Left ventricle myocardium superior (tissue), 1 donor: ENCODE data around the gene SCTR. TPM values are rescaled to one million over a fixed set of nuclear protein-coding genes. Genes with fewer than 3 reads are reported as not detected.
A peak's percentile ranks its signal among the peaks of the same experiment; 100 is the strongest.

ENCODE experiments used
- ATAC-seq: fragments of 200-7000 bp; cut with Tn5 transposase; one replicate; pipeline ENCODE4 v1.9.1; 2020; ENCODE audit warnings: mild to moderate bottlenecking, moderate library complexity
- DNase-seq: peaks from one replicate; pipeline ENCODE4 v3.0.0-alpha.2; 2020
- intact Hi-C: fragments of 100-400 bp; cut with micrococcal nuclease; formaldehyde crosslinking; loops from one replicate; pipeline ENCODE4 v1.11.0; 2022
- total RNA-seq: library from RNA; stranded (reverse); fragmentation: NEBNext Ultra II Directional; extraction: Animal tissue kit (Norgen Biotek cat#: 25700); gene quantifications from one replicate; pipeline ENCODE4 v1.2.1, GENCODE V29; 2021
- donor health status: DM: no; HTN: yes; CAD: no; lungs with severe emphysema.

The SCTR gene
- total RNA-seq, 1 donor from 2014 or later = 1.0 TPM

DNA sequence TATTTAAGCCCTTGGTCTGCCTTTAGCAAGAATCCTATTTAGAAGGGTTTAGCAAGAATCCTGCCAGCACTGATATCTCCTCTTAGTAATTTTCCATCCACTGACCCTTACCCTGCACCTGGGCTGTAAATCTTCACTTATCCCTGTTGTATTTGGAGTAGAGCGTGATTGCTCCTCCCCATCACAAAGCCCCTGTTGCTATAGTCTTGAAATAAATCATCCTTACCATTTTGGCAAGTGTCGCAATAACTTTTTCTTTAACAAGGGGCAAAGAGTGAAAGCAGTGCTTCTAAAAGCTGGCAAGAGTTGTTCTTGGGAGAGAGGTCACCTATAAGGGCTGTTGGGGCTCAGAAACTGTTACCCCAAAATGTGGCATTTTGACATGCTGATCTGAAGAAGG is 3.7 kb upstream of the SCTR start:
- intact Hi-C loops = no loop called here

DNA sequence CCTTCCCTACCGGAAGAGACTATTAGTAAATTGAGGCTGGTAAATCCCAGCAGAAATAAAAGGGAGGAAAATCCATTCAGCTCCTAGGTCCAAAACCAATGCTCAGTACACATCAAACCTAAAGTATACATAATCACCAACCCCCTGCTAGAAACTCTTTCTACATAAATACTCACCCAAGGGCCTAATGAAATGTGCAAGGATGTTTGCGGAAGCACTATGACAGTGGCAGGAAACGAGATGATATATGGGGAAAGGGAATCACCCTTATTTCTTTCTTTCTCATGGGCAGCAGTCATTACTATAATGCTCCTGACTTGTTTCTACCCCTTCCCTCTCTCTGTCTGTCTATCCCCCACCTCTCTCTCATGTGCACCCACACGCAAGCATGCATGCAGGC is 1.3 kb upstream of the SCTR start:
- no peak for DNase-seq
- no peak for ATAC-seq
- intact Hi-C loops = no loop called here

More for the DNA sequence above, 3.7 kb upstream of the SCTR start:
- DNase-seq (no peak), ATAC-seq (no peak)

DNA sequence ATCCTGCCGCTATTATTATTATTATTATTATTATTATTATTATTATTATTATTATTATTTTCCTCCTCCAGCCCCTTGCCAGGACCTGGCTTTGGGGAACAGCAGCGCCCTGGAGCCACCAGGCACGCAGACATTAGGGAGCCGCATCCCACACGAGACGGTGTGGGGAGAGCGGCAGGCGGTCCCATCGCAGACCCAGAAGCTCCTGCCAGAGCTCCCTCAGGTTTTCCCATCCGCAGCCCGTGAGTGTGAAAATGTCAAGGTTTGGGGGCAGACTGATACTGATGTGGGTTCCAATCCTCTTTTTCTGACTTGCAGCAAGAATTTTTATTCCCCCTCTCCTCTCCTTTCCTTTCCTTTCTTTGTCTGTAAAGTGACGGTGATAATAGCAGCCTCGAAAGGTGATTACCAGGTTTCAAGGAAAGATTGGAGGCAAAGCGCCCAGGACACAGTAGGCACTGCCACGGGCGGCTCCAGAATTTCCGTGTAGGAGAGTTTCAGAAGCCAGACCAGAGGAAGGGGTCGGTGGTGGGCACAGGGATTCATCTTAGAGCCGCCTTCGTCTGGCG is 816 bp downstream of the SCTR start:
- no peak for ATAC-seq
- intact Hi-C loops = no loop called here
- DNase-seq = no peak

DNA sequence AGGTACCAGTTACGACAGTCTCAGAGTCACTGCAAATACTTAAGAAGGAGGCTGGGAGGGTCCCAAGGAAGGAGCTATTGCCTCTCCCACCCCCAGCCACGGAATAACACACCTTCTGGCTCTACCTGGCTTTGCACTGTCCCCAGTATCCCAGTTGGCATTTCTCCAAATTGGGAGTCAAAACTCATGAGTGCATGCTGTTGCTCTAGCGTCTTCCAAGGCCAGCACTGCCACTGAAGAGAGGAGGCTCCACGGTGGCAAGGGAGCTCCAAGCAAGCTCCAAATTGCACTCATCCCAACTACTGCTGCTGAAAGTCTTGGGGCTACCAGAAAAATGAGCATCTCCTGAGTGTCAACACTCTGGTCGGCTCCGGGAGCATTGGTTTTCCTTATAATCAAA is 1.6 kb downstream of the SCTR start:
- DNase-seq (no peak), ATAC-seq (no peak)
- intact Hi-C loops = no loop called here

DNA sequence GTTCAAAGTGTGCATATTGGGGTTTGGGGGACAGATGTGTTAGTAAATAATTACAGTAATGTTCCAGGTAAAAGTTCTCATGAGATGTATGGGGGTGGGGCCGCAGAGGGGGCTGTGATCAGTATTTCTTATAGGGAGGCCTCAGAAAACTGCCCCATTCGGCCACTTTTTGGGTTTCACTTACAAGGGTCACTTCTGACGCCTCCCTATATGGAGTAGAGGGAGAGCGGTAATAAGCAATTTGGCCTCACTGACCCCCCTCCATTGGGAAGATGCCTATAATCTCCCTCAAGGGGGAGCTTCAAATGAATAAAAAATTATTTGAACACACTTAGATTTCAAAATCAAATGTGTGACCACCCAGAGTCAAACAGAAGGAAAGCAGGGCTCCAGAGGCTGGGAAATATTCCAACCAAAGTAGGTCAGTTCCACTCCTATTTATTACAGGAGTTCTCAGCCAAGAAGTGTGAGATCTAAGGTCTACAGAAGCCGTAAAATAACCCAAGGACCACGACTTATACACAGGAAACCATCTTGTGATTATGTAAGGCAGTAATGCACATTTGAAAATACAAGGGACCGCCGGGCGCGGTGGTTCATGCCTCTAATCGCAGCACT is 2.7 kb downstream of the SCTR start:
- DNase-seq (no peak), ATAC-seq (no peak)
- intact Hi-C loops = no loop called here

DNA sequence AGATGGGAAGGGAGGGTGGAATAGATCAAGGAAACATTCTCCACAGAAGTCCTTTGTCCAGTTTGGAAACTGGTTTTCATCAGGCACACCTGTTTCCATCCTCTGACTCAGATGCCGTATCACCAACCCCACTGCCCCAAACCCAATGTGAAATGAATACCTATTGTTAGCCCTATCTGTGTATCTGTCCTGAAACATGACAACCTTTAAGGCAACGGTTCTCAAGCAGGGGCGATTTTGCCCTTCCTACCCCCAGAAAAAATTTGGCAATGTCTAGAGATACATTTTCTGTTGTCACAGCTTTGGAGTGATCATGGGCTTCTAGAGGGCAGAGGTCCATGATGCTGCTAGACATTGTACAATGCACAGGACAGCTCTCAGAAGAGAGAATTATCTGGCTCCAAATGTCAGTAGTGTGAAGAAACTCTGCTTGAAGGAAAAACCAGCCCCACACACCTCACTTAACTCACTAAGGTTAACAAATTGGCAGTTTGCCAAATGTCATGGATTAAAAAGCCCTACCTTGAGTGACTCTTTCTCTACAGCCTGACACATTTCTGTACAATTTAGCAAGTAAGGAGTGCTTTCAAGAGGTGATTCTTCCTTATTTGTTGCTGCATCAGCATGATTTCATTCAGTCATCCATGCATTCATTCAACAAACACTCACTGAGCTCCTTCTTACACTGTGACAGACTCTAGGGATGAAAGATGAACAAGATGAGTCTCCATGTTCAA is 3.4 kb downstream of the SCTR start:
- no peak for ATAC-seq
- intact Hi-C loops = no loop called here
- no peak for DNase-seq

DNA sequence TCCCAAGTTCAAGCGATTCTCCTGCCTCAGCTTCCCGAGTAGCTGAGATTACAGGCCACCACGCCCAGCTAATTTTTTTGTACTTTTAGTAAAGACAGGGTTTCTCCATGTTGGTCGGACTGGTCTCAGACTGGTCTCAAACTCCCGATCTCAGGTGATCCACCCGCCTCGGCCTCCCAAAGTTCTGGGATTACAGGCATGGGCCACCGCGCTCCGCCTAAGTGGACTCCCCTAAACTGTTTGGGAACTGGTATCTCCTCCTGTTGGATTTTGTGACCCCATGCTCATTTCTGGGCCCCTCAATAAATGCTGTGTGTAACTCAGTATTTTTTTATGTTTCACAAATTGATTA is 5.2 kb downstream of the SCTR start:
- intact Hi-C loops = no loop called here
- DNase-seq = no peak
- no peak for ATAC-seq

DNA sequence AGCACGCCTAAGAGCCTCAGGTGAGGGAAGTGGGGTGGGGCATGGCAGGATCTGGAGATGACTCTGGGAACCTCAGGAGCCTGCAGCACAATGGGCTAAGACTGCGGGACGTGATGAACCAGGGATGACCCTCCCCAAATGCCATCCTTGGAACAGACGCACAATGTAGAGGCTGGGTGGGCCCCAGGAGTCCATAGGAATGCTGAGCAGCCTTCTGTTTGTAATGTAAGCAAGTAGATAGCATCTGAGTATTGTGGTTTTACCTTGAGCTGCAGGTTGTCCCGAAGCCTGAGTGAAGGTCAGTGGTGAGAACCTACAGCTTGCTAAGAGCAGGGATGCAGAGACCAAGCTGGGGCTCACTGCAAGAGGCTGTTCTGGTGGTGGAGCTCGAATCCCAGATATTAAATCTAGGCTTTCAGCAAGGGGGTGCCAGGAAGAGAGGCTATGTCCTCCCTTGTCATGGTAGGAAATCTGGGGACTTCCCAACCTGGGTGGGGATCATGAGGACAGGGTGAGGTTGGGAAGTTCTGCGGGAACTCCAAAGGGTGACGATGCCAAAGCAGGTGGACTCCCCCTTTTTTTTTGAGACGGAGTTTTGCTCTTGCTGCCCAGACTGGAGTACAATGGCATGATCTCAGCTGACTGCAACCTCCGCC is 5.8 kb downstream of the SCTR start:
- ATAC-seq = no peak
- intact Hi-C loops = no loop called here

DNA sequence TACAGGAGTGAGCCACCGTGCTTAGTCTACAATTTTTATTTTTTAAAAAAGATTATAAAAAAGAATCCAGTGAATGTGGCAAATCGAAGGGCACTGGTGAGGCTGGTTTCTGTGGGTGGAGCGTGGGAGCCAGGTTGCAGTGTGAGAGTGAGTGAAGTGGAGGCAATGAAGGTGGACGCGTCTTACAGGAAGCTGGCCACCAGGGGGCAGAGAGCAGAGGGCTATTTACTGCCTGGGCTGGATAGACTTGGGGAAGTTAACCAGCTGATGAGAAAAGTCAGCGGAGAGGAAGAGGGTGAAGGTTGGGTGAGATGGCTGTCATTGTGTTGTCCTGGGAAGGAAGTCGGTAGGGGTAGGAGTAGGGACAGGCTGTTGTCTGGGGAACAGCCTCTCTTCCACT is 6.8 kb downstream of the SCTR start:
- ATAC-seq (peak; percentile 82), DNase-seq (peak; percentile 76)
- intact Hi-C loops = no loop called here

More for the DNA sequence above, 5.8 kb downstream of the SCTR start:
- DNase-seq = no peak

DNA sequence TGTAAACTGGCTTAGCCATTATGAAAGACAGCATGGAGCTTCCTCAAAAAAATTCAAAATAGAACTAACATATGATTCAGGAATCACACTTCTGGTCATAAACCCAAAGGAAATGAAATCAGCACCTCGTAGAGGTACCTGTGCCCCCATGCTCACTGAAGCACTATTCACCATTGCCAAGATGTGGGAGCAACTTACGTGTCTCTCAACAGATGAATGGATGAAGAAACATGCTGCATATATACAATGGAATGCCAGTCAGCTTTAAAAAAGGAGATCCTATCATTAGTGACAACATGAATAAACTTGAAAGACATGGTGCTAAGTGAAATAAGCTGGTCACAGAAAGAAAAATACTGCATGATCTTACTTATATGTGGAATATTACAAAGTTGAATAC is 8.2 kb downstream of the SCTR start:
- no peak for DNase-seq
- intact Hi-C loops = no loop called here
- no peak for ATAC-seq

DNA sequence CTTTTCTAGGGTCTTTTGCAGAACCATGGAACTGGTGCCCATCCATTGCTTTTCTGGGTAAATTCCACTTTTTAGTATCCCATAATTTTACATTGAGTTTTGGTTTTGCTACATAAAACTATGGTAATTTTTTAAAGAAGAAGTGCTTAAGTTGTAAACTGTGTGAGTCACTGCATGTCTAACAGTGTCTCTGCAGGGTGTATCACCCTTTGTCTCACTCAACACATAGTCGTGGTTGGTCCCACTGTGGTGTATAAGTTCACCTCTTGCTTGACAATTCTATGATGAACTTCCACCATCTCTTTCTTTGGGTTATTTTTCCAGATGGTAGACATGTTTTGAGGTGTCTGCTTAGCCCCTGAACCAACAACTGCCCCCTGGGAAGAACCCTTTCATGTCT is 10.5 kb downstream of the SCTR start:
- ATAC-seq (no peak), DNase-seq (no peak)
- intact Hi-C loops = no loop called here

DNA sequence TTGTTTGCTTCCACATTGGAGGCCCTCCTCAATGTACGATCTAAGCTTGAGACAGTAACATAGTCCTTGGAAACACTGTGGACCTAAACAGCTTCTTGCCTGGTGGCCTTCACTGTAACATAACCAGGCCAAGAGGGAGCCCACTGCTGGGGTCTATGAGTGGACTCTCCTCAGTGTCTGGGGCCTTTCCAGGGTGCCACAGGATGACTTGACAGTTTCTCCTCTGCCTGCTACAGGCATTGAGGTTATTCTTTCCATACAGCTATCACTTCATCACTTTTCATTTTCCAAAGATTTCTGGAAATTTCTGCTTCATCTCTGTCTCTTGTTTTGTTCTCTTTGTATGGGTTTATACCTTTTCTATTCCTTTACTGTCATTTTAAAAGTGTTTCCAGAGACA is 11.3 kb downstream of the SCTR start:
- DNase-seq (no peak), ATAC-seq (no peak)
- intact Hi-C loops = no loop called here

DNA sequence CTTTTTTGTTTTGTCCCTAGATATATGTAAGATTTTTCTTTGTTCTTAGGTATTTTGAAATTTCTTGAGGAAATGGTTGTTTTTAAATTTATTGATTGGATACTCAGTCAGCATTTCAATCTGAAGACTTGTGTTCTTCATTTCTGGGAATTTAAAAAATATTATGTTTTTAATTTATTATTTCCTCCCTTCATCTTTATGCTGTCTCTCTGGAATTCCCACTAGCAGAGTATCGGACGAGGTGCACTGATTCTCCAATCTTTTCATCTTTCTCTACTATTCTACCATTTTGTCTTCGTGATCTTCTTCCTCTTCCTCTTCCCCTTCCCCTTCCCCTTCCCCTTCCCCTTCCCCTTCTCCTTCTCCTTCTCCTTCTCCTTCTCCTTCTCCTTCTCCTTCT is 12.3 kb downstream of the SCTR start:
- intact Hi-C loops = no loop called here
- ATAC-seq (no peak), DNase-seq (no peak)

DNA sequence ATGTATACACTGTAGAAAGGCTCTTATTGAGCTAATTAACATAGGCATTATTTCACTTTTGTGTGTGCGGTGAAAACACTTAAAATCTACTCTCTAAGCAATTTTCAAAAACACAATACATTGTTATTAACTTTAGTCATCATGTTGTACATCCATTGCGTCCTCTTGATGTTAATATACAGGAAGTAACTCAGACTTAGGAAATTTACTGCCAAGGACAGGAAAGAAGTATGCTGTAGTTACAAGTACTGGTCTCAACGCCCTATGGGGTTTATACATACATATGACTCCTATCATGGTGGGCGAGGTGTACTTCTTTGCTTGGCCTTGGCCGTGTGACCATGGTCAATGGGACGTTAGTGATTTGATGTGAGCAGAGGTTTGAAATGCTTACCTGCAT is 15.5 kb downstream of the SCTR start:
- DNase-seq (no peak), ATAC-seq (no peak)
- intact Hi-C loops = no loop called here

DNA sequence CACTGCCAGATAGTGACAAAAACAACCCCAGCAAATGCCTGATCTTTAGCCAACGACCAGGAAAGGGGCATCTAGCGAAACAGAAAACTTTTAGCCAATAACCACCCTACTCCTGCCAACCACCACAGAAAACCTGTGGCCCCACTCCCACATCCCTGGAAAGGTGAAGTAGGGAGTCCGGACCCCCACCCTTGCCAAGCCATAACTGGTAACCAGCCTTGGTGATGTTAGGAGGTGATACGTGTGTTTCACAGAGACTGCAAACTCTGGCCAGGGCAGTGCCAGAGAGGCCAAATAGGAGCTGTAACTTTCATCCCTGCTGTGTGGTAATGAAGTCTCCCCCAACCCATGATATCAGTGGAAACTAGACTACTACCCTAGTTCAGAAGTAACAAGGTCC is 27.6 kb downstream of the SCTR start:
- ATAC-seq (peak; percentile 4), DNase-seq (no peak)
- intact Hi-C loops = no loop called here

DNA sequence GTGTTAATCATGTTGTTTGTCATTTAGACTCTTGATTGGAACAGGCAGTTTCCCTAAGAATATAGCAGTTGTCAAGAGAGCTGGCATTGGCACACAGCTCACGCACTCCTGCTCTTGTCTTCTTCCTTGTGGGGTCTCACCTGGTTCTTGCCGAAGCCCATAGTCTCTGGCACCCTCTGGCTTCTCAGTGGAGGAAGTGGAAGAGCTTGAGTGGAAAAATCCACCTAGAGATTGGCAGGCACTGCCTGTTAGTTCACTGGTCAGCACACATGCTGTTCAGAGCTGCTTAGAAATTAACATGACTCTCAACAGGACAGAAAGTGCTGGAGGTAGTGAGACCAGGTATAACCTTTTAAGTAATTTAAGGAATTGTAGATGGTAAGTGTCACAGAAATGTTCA is 28.3 kb downstream of the SCTR start:
- ATAC-seq = peak; percentile 82
- intact Hi-C loops = no loop called here
- no peak for DNase-seq

DNA sequence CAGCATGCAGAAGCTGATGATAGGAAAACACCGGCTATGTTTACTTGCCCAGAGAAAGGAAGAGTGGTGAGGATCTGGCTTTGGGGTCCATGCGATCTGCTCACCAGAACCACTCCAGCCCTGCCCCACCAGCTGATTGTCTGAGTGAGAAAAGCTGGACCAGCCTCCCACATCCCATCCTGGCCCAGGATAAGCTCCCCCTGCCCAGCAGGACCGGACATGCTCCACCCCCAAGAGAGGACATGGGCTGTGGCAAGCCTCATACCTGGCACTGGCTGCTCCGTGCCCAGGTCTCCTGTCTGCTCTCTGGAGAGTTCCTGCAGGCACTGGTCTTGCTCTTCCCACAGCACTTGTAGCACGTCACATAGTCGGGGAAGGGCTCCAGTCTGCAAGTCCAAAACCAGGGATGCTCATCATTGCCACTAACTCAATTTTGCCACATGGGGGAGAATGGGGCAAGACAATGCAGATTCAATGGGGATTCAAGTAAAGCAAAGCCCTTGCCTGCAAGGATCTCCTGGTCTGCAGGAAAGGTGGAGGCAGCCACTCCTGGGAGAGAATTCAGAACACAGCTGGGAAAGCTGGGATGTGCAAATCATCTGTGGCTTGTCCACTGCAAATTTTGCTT is 30.0 kb downstream of the SCTR start:
- DNase-seq = no peak
- peak; percentile 3 for ATAC-seq
- intact Hi-C loops = no loop called here

DNA sequence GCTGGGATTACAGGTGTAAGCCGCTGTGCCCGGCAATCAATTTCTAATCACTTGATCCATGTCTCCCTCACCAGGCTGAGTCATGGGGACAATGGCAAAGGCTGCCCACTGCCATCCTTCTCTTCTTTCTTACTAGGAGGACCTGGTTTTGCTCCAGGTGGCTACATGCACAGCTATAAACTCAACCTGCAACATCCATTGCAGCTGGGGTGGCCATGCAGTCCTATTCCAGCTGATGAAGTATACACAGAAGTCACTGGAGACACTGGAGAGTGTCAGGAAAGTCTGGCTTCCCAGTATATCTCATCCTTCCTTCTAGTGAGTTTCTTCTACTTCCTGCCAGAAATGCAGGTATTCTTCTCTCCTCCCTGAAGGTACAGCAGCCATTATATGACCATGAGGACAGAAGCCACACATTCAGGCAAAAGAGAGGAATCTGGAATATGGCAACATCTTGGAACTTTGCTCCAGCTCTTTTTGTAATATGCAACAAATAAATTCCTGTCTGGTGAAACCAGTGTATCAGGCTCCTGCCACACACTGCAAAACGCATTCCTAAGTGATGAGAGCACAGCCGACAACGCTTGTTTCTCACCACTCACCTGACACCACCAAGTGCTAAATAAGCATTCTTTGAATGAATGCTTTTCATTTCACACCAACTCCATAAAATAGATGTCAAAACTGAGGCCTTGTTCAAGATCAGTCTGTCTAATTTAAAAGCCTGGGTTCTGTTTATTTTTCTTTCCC is 32.3 kb downstream of the SCTR start:
- peak; percentile 52 for ATAC-seq
- intact Hi-C loops = no loop called here
- DNase-seq = no peak

DNA sequence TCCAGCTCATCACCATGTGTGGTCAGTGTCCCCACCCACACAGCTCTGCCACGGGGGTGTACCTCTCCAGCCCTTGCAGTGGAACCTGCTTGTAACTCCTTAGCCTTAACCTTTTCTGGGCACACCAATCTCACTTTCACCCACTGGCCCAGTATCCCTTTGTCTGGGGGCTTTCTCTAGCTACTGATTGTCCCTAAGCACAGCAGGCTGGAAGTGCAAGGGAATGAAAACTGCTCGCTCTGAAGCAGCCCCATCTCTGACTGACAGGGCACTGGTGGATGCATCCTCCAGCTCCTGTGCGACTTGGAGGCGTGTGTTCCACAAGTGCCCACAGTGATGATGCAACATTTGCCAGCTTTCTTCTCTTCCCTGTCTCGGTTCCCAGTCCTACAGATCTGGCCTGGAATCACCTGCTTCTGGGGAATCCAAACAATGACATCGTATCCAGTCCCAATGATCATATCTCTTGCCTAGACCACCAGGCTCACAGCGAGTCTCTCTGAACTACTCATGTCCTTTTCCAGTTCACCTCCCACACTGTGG is 33.6 kb downstream of the SCTR start:
- ATAC-seq (no peak), DNase-seq (no peak)
- intact Hi-C loops = no loop called here
